ENCODE data around the gene ALDH1L1. TPM values are rescaled to one million over a fixed set of nuclear protein-coding genes. Genes with fewer than 3 reads are reported as not detected.

The ALDH1L1 gene
- total RNA-seq, 1 donor from 2014 or later, result 23.1 TPM

GRCh38 chr3:126058666-126059065 is 121.7 kb downstream of the ALDH1L1 start:
- ATAC-seq (no peak), DNase-seq (ENCODE audit: missing footprints) (no peak)
- intact Hi-C loops (cut with DNase I), result no loop called here

- ATAC-seq (no peak), DNase-seq (ENCODE audit: missing footprints) (no peak)
- intact Hi-C loops (cut with DNase I), result no loop called here
Measured at GRCh38 chr3:126057936-126058335, 122.5 kb downstream of the ALDH1L1 start.

- intact Hi-C loops (cut with DNase I), result no loop called here
- ATAC-seq, result no peak
Measured at GRCh38 chr3:126057501-126057819, 122.9 kb downstream of the ALDH1L1 start.

GRCh38 chr3:126056681-126057500 is 123.5 kb downstream of the ALDH1L1 start:
- intact Hi-C loops (cut with DNase I), result no loop called here
- ATAC-seq (peak; percentile 76), DNase-seq (ENCODE audit: missing footprints) (no peak)

More at GRCh38 chr3:126057501-126057819, 122.9 kb downstream of the ALDH1L1 start:
- DNase-seq (ENCODE audit: missing footprints), result no peak

- ATAC-seq (no peak), DNase-seq (ENCODE audit: missing footprints) (no peak)
Measured at GRCh38 chr3:126056088-126056487, 124.3 kb downstream of the ALDH1L1 start.

GRCh38 chr3:126054870-126055269 is 125.5 kb downstream of the ALDH1L1 start:
- ATAC-seq (no peak), DNase-seq (ENCODE audit: missing footprints) (no peak)
- intact Hi-C loops (cut with DNase I), result no loop called here

More at GRCh38 chr3:126056088-126056487, 124.3 kb downstream of the ALDH1L1 start:
- intact Hi-C loops (cut with DNase I), result no loop called here

- intact Hi-C loops (cut with DNase I), result no loop called here
- ATAC-seq (no peak), DNase-seq (ENCODE audit: missing footprints) (no peak)
Measured at GRCh38 chr3:126053949-126054569, 126.3 kb downstream of the ALDH1L1 start.

Other genes starting within 250 kb of the ALDH1L1 start
- 4.6 TPM for gene ROPN1B, start 211.4 kb downstream of the ALDH1L1 start, total RNA-seq
- 36.2 TPM for gene SLC41A3, start 96.5 kb downstream of the ALDH1L1 start, total RNA-seq
- 33.0 TPM for gene KLF15, start 176.8 kb upstream of the ALDH1L1 start, total RNA-seq
- gene CFAP100, start 214.3 kb upstream of the ALDH1L1 start, total RNA-seq, result not detected

All from Right ventricle myocardium inferior (tissue), 1 donor.